Stimulated activated naive CD8-positive, alpha-beta T cell treated with anti-CD3 and anti-CD28 coated beads, Interleukin-15, amount 100 ng/mL, for 72 hours (primary cell): Measurements from ENCODE around the gene KCNN3.

ENCODE experiments used
- ATAC-seq: fragments of 150-1000 bp; cut with Tn5 transposase; 2 replicates; pipeline ENCODE4 v1.10.0; 2021; ENCODE audit warnings: mild to moderate bottlenecking, moderate library complexity
- DNase-seq, 2 donors: peaks; one replicate each; pipeline ENCODE4 v3.0.0; 2021 to 2022
- H3K27ac Mint-ChIP-seq, 2 donors: one replicate each; pipeline ENCODE4 v1.8.0; 2022; ENCODE audit warnings: mild to moderate bottlenecking in 2 of 2, mixed read lengths in 2 of 2, moderate library complexity in 2 of 2
- H3K27me3 Mint-ChIP-seq: one replicate; pipeline ENCODE4 v1.8.0; 2022; ENCODE audit warnings: mixed read lengths
- H3K4me1 Mint-ChIP-seq: one replicate; pipeline ENCODE4 v1.8.0; 2022; ENCODE audit warnings: mild to moderate bottlenecking, mixed read lengths
- H3K4me3 Mint-ChIP-seq, 2 donors: one replicate each; pipeline ENCODE4 v1.8.0; 2022; ENCODE audit warnings: mild to moderate bottlenecking in 2 of 2, mixed read lengths in 2 of 2, moderate library complexity in 1 of 2
- H3K9me3 Mint-ChIP-seq, 2 donors: one replicate each; pipeline ENCODE4 v1.8.0; 2022; ENCODE audit warnings: mixed read lengths in 2 of 2

Gene KCNN3

DNA sequence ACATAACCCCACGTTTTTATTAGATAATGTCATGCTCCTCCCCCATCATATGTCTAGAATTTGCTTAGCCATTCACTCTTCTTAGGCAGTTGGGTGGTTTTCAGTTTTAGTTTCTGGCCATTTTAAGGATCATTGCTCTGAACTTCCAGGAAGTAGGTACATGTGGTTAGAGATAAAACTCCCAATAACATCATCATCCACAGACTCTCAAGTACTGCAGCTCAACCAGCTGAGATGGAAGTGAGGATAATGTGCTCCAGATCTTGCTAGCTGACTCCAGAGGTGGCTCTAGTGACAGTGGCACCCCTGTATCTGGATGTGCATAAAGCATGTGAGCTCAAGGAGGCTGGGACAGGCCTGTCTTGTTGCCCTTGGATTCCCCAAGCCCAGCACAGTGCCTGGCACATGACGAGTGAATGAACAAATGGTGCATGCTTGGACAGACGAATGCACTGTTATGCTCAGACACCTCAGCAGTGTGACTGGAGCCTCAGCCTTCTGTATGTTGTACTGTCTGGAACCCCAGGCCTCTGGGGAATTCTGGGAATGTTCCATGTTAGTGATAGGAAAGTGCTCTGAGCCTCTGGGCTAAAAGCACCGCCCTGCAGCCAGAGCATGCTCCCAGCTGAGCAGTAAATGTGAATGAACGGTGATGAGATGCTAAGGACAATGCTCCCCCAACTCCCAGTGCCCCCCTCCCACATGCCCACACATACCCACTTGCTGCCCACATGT is 16.4 kb upstream of the KCNN3 start:
- Mint-ChIP-seq H3K27ac (no peak overlapping the region), H3K4me1 (peaks cover 17% of the 10 kb centered on the region), H3K27me3 (peaks cover 12% of the 10 kb centered on the region), H3K9me3 (peaks cover 0 to 4% of the 10 kb centered on the region in 2 donors), H3K4me3 (peak overlapping the region in 1 of 2 donors; percentile 21)
- ATAC-seq: peak; percentile 84
- peak in 1 of 2 donors; percentile 31 for DNase-seq

DNA sequence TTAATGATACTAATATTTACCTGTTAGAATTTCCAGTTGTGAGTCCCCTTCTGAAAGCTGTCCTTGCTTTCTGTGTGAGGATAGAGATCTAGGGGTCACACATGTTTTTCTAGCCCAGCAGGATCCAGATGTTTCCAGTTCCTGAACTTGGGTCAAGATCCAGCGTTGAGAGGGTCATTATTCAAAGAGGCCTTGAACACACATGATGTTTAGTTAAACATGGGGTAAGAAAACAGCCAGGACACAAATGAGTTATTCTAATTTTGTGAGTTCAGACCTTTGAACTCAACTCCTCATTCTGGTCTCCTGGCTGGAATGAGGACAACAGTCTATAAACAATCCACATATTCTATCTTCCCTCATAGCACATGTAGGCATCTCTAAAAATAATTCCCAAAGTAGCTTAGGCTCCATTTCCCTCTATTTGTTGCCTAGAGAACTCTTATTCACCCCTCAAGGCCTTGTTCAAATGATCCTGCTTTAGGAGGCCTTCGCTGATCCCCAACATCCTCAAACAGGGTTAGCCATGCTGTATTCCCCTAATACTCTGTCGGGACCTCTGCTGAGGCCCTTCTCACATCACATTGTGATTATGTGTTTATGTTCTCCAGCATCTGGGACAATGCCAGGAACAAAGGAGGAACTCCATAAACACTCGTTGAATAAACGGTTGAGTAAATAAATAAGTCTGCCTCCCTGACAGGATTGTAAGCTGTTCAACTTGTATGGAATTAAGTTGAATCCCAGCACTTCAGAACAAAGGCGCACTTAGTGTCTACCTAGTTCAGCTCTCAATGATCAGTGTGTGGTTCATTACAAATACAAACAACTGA is 15.0 kb upstream of the KCNN3 start:
- ATAC-seq (no peak), DNase-seq (no peak)
- Mint-ChIP-seq H3K27ac (no peak overlapping the region), H3K4me1 (peaks cover 17% of the 10 kb centered on the region), H3K9me3 (peaks cover 0 to 4% of the 10 kb centered on the region in 2 donors), H3K27me3 (peaks cover 12% of the 10 kb centered on the region), H3K4me3 (no peak overlapping the region)

DNA sequence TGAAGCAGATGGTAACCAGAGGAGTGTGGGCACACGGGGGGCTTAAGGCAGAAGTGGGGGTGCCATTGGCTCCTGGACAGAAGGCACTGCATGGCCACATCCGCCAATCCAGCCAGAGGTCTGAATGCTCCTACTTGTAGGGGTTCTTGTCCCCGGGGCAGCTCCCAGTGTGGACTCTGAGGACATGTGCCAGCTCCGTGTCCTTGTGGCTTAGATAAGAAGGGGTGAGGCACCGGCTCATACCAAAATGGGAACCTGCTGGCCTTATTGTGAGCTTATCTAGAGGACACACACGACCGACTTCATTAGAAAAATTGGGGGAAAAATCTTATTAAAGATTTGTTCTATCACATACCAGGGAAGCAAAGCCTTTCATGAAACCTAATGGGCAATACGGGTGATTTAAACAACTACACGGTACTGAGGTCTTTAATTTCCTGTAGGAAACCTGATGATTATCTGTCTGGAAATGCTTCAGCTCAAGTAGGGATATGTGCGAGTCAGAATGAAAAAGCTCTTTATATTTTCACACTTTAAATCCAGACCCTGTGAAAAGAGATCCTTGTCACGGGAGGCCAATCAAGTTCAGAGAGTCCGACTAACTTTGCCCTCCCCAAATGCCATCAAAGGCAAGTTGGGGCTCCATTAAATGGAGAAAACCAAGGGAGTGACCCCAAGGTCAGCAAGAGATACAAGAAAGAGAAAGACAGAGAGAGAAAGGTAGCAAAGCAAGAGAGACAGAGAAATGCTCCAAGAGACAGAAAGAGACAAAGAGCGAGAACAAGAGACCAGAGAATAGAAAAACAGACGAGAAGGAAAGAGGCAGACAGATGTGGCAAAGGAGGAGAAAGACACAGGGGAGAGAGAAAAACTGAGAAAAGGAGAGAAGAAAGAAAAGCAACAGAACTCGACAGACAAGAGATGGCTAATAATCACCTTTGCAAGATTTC is 14.1 kb upstream of the KCNN3 start:
- Mint-ChIP-seq H3K9me3 (peaks cover 0 to 4% of the 10 kb centered on the region in 2 donors), H3K27ac (no peak overlapping the region), H3K4me1 (peaks cover 17% of the 10 kb centered on the region), H3K4me3 (no peak overlapping the region), H3K27me3 (peaks cover 12% of the 10 kb centered on the region)
- DNase-seq (no peak), ATAC-seq (no peak)

DNA sequence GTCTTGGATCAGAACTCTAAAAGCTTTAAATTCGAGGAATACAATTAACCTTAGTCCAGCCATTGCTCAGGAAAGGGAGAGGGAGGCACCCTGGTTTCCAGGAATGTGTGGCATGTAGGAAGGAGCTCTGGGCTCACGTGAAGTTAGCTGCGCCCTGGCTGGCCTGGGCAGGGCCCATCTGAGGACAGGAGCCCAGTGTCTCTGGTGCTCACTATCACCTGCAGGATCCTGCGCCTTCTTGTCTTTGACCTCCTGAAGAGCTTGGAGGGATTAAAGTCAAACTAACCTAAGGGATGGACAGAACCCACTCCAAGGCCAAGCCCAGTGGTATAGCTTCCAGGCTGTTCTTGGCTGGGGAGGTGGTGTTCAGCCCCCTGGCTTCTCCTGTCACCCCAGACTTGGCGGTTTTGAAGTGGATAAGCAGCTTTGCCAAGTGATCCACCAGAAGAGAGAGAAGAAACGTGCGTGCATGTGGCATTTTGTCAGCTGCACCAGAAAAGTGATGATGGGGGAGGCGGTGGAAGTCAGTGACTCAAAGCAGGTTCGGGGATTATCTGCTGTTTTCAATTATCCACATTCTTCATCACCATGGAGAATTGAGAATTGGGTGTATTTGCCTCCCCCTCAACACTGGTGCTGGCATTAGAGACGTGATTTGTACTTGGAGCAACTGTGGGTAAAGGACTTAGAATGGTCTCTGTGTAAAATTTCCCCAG is 11.9 kb upstream of the KCNN3 start:
- Mint-ChIP-seq H3K4me1 (peaks cover 13% of the 10 kb centered on the region), H3K27me3 (peaks cover 6% of the 10 kb centered on the region), H3K27ac (no peak overlapping the region), H3K9me3 (no peaks in the 10 kb centered on the region), H3K4me3 (no peak overlapping the region)
- DNase-seq (no peak), ATAC-seq (no peak)

DNA sequence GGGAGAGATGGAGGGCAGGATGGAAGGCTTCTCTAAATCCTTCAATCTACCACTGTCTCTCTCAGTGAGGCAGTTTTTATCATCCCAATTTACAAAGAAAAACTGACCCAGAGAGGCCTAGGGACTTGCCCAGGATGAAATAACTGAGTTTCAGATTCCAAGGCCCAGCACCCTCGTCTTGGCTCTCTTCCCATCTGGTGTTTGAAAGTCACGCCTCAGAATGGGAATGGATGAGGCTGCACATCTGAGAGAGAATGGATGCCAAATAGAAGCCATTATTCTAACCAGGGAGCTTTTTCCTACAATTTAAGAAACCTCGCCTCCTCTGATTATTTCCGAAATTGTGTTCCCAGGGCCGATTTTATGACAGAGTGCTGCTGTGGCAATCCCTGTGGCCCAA is 10.6 kb upstream of the KCNN3 start:
- Mint-ChIP-seq H3K27me3 (peaks cover 6% of the 10 kb centered on the region), H3K4me1 (peaks cover under 1% of the 10 kb centered on the region), H3K9me3 (no peaks in the 10 kb centered on the region), H3K4me3 (no peak overlapping the region), H3K27ac (no peak overlapping the region)
- ATAC-seq (no peak), DNase-seq (no peak)

DNA sequence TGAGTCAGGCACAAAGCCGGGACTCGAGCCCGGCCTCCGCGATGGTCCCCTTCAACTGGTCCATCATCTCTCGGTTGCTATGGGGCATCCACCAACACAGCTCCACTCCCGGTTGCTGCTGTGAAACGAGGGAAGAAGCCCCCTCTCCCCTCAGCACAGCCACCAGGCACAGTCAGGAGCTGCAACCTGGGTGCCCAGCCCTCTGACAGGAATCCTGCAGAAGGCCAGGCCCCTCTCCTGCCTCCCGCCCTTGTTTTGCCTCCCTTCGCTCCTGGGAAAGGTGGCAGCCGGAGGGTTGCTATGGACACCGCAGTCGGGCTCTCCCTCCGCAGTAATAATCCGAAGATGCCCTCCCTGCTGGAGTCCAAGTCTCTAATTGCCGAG is 8.9 kb upstream of the KCNN3 start:
- H3K27ac Mint-ChIP-seq: no peak overlapping the region
- peaks cover under 1% of the 10 kb centered on the region for H3K27me3 Mint-ChIP-seq
- no peaks in the 10 kb centered on the region for H3K9me3 Mint-ChIP-seq
- no peak for DNase-seq
- peaks cover 6% of the 10 kb centered on the region for H3K4me1 Mint-ChIP-seq
- no peak for ATAC-seq
- no peak overlapping the region for H3K4me3 Mint-ChIP-seq

DNA sequence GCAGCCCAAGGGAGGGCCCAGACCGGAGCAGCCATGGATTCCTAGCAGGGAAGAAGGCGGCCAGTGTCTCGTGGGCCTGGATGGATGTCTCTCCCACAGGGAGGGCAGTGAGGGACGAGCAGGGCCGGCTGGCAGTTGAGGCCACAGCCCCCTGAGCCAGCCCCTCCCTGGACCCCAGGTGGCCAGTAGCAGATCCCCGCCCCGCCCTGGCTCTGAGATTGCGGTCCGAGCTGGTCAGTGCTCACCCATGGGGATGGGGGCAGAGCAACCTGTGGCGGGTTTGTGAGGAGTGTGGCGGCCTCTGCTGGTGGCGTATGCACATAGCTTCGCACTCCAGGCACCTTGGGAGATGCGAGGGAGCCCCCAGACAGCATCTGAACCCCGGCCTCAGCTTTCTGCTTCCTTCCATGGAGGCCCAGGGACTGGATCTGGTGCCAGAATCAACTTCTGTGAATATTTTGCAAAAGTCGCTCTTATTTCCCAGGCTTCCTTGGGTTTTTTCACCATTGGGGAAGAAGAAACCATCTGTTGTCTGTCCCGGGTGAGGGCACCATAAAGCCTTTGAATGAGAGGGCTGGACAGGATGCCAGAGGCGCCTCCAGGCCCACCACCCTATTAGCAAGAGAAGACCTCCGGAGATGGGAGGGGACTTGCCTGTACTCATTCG is 8.4 kb upstream of the KCNN3 start:
- no peak overlapping the region for H3K27ac Mint-ChIP-seq
- peaks cover 2% of the 10 kb centered on the region for H3K27me3 Mint-ChIP-seq
- H3K4me3 Mint-ChIP-seq: no peak overlapping the region
- ATAC-seq (peak; percentile 94), DNase-seq (peak; percentile 73 to 79)
- no peaks in the 10 kb centered on the region for H3K9me3 Mint-ChIP-seq
- H3K4me1 Mint-ChIP-seq: peaks cover 11% of the 10 kb centered on the region

DNA sequence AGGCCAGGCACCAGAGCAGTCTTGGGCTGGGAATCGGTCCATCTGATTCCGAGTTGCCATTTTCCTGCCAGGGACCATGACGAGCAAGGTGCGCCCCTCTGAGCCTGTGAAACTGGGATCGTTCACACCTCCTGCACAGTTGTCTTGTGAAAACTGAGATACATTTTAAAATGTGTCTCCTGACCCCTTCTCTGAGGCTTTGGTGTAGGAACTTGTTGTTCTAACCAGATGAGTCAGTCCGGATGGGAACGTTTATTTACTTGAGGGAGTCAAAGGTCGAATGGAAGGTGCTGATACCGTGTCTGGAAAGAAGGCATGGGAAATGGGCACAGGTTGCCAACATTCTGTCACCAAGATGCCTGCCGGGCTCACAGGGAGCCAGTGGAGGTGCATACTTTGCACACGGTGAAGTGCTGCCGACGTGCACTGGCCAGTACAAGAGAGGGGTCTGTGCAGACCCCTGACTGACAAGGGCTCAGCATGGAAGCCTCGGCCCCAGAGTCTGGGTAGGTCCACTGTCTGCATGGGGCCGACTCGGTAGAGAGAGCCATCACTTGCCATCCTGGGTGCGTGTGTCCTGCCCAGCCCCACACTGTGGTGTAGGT is 7.4 kb upstream of the KCNN3 start:
- no peak overlapping the region for H3K27ac Mint-ChIP-seq

DNA sequence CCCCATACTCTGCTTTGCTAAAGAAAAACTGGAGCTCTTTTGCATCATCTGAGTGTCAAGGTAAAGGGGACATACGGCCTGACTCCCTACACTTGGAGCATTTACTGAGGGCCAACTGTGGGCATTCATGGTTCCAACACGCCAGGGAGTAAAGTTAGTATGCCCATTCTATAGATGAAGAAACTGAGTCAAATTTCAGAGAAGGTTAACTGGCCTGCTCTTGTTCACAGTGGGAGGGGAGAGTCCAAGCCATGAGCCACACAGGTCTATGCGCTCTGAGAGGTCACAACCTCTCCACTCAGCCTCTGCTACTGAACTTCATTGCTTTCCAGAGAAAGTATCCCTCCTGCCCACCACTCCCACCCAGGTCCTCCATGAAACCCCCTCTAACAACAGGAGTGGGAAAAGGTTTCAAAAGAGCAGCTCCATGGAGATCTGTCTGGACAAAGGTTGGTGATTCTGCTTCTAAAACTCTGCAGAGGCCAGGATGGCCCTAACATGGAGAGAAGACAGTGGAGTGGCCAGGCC is 6.8 kb upstream of the KCNN3 start:
- Mint-ChIP-seq H3K27me3 (peaks cover 13% of the 10 kb centered on the region), H3K4me3 (no peak overlapping the region)
- DNase-seq: no peak

More for the DNA sequence above, 7.4 kb upstream of the KCNN3 start:
- no peak for ATAC-seq
- peaks cover 15% of the 10 kb centered on the region for H3K4me1 Mint-ChIP-seq
- no peaks in the 10 kb centered on the region for H3K9me3 Mint-ChIP-seq
- no peak for DNase-seq
- peaks cover 12% of the 10 kb centered on the region for H3K27me3 Mint-ChIP-seq
- H3K4me3 Mint-ChIP-seq: no peak overlapping the region

DNA sequence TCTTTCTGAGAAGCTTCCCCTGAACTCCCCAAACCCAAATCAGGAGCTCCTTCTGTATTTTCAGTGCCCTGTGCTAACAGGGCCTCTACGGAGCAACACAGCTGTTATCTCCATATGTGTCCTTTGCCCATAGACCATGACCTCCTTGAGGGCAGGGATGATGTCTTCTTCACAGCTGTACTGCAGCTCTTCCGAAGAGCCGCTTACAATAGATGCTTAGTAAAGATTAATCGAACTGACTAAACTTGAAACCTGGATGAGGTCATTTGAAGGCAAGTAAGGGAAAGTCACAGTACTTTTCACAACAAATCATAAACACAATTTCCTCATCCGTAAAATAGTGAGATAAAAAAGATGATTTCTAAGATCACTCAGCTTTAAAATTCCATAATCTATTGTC is 4.4 kb upstream of the KCNN3 start:
- peaks cover 37% of the 10 kb centered on the region for H3K27me3 Mint-ChIP-seq
- no peak for ATAC-seq
- no peak overlapping the region for H3K4me3 Mint-ChIP-seq
- no peak overlapping the region for H3K27ac Mint-ChIP-seq
- no peaks in the 10 kb centered on the region for H3K9me3 Mint-ChIP-seq
- DNase-seq: no peak
- H3K4me1 Mint-ChIP-seq: peaks cover 39% of the 10 kb centered on the region

More for the DNA sequence above, 6.8 kb upstream of the KCNN3 start:
- H3K4me1 Mint-ChIP-seq: peaks cover 15% of the 10 kb centered on the region
- no peak for ATAC-seq
- no peak overlapping the region for H3K27ac Mint-ChIP-seq
- no peaks in the 10 kb centered on the region for H3K9me3 Mint-ChIP-seq

DNA sequence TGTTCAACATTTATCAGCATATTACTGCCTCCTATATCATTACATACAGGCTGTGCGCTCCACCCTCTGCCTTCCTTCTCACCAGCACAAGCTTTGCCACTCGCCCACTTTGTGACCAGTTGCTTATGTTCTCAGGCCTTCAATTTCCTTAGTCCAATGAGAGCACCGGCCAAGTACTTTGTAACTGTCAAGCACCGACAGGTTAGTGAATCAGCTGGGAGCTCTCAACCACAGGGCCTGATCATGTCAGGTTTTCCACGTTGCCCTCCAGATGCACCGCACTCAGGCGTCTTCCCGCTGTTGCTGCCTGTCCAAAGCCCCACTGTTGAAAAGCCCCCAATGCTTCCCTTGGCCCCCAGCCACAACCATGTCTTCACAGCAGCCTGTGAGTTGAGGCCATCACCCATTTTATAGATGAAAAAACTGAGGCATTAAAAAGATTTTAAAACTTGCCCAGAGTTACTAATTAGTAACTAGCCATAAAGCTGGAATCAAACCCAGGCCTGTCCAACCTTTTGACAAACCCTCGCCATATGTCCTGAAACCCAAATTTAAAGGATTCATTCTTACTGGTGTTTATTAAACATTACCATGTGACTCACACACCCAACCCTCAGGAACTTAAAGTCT is 3.4 kb upstream of the KCNN3 start:
- peaks cover 48% of the 10 kb centered on the region for H3K4me1 Mint-ChIP-seq
- ATAC-seq (no peak), DNase-seq (no peak)
- no peaks in the 10 kb centered on the region for H3K9me3 Mint-ChIP-seq
- no peak overlapping the region for H3K4me3 Mint-ChIP-seq
- H3K27ac Mint-ChIP-seq: no peak overlapping the region
- H3K27me3 Mint-ChIP-seq: peaks cover 48% of the 10 kb centered on the region

DNA sequence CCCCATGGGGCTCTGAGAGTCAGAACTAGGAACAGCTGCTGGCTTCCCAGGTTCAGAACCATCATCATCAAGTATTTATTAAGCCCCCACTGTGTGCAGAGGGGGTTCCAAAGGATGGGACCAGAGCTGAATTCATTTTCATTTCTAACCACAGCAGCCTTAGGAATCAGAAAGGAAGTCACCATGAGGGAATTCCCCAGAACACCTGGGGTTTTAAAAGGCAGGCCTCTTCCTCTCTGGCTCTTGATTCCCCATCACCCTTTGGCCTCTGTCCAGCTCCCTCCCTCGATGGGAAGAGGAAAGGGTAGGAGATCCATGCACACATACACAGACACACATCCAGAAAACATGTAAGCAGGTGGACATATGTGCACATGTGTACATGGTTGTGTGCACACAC is 1.3 kb upstream of the KCNN3 start:
- peaks cover 59% of the 10 kb centered on the region for H3K4me1 Mint-ChIP-seq
- H3K27me3 Mint-ChIP-seq: peaks cover 61% of the 10 kb centered on the region
- H3K9me3 Mint-ChIP-seq: no peaks in the 10 kb centered on the region
- peak overlapping the region in 1 of 2 donors; percentile 9 for H3K4me3 Mint-ChIP-seq
- ATAC-seq (no peak), DNase-seq (no peak)
- H3K27ac Mint-ChIP-seq: no peak overlapping the region

DNA sequence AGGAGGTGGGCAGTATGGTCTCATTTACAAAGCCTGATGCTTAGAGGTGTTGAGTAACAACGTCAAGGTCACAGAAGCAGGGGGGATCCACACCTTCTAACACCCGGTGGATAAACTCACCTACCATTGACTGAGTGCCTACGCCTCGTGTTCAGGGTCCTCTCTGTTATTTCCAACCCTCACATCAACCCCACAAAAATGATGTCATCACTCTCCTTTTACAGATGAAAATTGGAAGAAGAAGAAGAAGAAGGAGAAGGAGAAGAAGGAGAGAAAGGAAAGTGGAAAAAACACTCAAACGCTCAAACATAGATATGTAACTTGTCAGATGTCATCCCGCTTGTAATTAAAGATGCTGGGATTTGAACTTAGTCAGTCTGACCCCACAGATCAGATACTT is 653 bp upstream of the KCNN3 start:
- no peak overlapping the region for H3K27ac Mint-ChIP-seq
- H3K4me3 Mint-ChIP-seq: peak overlapping the region in 1 of 2 donors; percentile 66
- no peaks in the 10 kb centered on the region for H3K9me3 Mint-ChIP-seq
- ATAC-seq (no peak), DNase-seq (no peak)
- H3K4me1 Mint-ChIP-seq: peaks cover 66% of the 10 kb centered on the region
- peaks cover 67% of the 10 kb centered on the region for H3K27me3 Mint-ChIP-seq
